ENCODE measurements around the gene ACSL4.
"Not testable (repeated sequence)": the region's sequence is repeated elsewhere in the genome, so short reads cannot be mapped to it uniquely, and the experiment has no call there.

The ACSL4 gene

GRCh38 chrX:109667986-109668385 lies 65.1 kb downstream of the ACSL4 start:
- no peaks in the 10 kb centered on the region for H3K27me3 ChIP-seq (ENCODE audit: insufficient read depth, poor library complexity, severe bottlenecking)
- no peak overlapping the region for H3K4me3 ChIP-seq (ENCODE audit: severe bottlenecking)
- no peak for DNase-seq (ENCODE audit: low spot score)
- H3K9me3 ChIP-seq (ENCODE audit: severe bottlenecking): no peaks in the 10 kb centered on the region
- no peak for TF ChIP-seq CTCF (IDR thresholded peaks at IDR 0.05; ENCODE audit: poor library complexity, severe bottlenecking)
- no peaks in the 10 kb centered on the region for H3K4me1 ChIP-seq (ENCODE audit: insufficient read depth, poor library complexity, severe bottlenecking)
- peaks cover 63% of the 10 kb centered on the region for H3K36me3 ChIP-seq (ENCODE audit: low read depth)
- no peak overlapping the region for H3K27ac ChIP-seq (ENCODE audit: poor library complexity, severe bottlenecking)
- no peak for ATAC-seq (ENCODE audit: low read depth)

- Histone ChIP-seq H3K27ac (ENCODE audit: poor library complexity, severe bottlenecking) (no peak overlapping the region), H3K9me3 (ENCODE audit: severe bottlenecking) (no peaks in the 10 kb centered on the region), H3K4me1 (ENCODE audit: insufficient read depth, poor library complexity, severe bottlenecking) (no peaks in the 10 kb centered on the region), H3K4me3 (ENCODE audit: severe bottlenecking) (no peak overlapping the region), H3K36me3 (ENCODE audit: low read depth) (peaks cover 75% of the 10 kb centered on the region), H3K27me3 (ENCODE audit: insufficient read depth, poor library complexity, severe bottlenecking) (no peaks in the 10 kb centered on the region)
- DNase-seq (ENCODE audit: low spot score) (no peak), ATAC-seq (ENCODE audit: low read depth) (no peak)
- no peak for TF ChIP-seq CTCF (IDR thresholded peaks at IDR 0.05; ENCODE audit: poor library complexity, severe bottlenecking)
Measured at GRCh38 chrX:109660435-109661143, 72.5 kb downstream of the ACSL4 start.

GRCh38 chrX:109658391-109658790 lies 74.7 kb downstream of the ACSL4 start:
- DNase-seq (ENCODE audit: low spot score) (no peak), ATAC-seq (ENCODE audit: low read depth) (no peak)
- H3K27me3 ChIP-seq (ENCODE audit: insufficient read depth, poor library complexity, severe bottlenecking): no peaks in the 10 kb centered on the region
- no peaks in the 10 kb centered on the region for H3K9me3 ChIP-seq (ENCODE audit: severe bottlenecking)
- no peak overlapping the region for H3K27ac ChIP-seq (ENCODE audit: poor library complexity, severe bottlenecking)
- H3K4me3 ChIP-seq (ENCODE audit: severe bottlenecking): no peak overlapping the region
- peaks cover 53% of the 10 kb centered on the region for H3K36me3 ChIP-seq (ENCODE audit: low read depth)
- no peaks in the 10 kb centered on the region for H3K4me1 ChIP-seq (ENCODE audit: insufficient read depth, poor library complexity, severe bottlenecking)
- TF ChIP-seq CTCF (IDR thresholded peaks at IDR 0.05; ENCODE audit: poor library complexity, severe bottlenecking): no peak

GRCh38 chrX:109657364-109657763 lies 75.7 kb downstream of the ACSL4 start:
- not testable (repeated sequence) for ATAC-seq (ENCODE audit: low read depth); H3K9me3 ChIP-seq (ENCODE audit: severe bottlenecking); DNase-seq (ENCODE audit: low spot score); H3K4me1 ChIP-seq (ENCODE audit: insufficient read depth, poor library complexity, severe bottlenecking); H3K27ac ChIP-seq (ENCODE audit: poor library complexity, severe bottlenecking); H3K27me3 ChIP-seq (ENCODE audit: insufficient read depth, poor library complexity, severe bottlenecking); H3K4me3 ChIP-seq (ENCODE audit: severe bottlenecking)
- peaks cover 47% of the 10 kb centered on the region for H3K36me3 ChIP-seq (ENCODE audit: low read depth)

- DNase-seq (ENCODE audit: low spot score) (no peak), ATAC-seq (ENCODE audit: low read depth) (no peak)
- Histone ChIP-seq H3K4me3 (ENCODE audit: severe bottlenecking) (no peak overlapping the region), H3K4me1 (ENCODE audit: insufficient read depth, poor library complexity, severe bottlenecking) (no peaks in the 10 kb centered on the region), H3K27ac (ENCODE audit: poor library complexity, severe bottlenecking) (no peak overlapping the region), H3K36me3 (ENCODE audit: low read depth) (peaks cover 47% of the 10 kb centered on the region), H3K9me3 (ENCODE audit: severe bottlenecking) (no peaks in the 10 kb centered on the region), H3K27me3 (ENCODE audit: insufficient read depth, poor library complexity, severe bottlenecking) (no peaks in the 10 kb centered on the region)
- TF ChIP-seq CTCF (IDR thresholded peaks at IDR 0.05; ENCODE audit: poor library complexity, severe bottlenecking): no peak
Measured at GRCh38 chrX:109656774-109657173, 76.3 kb downstream of the ACSL4 start.

Measured in RWPE2 (cell line).